NT2/D1 (cell line): ENCODE data around the gene CRAMP1.

Source experiments
- SUZ12 ChIP-seq: IDR thresholded peaks from 2 replicates; pipeline ENCODE4 v1.6.1; 2011; ENCODE audit not compliant: insufficient read length, insufficient read depth; ENCODE audit errors: extremely low read depth
- YY1 ChIP-seq: IDR thresholded peaks from 2 replicates; pipeline ENCODE4 v1.6.1; 2011; ENCODE audit not compliant: insufficient read length, insufficient read depth

GRCh38 chr16:1572673-1573072 is 39.5 kb upstream of the CRAMP1 start:
- no peak for TF ChIP-seq YY1
- no peak for TF ChIP-seq SUZ12
